Nephron progenitor cell (in vitro differentiated cells): ENCODE data around the gene SLC6A11.

Experiments used
- DNase-seq: peaks from one replicate; pipeline ENCODE4 v3.0.0; 2021
- H3K27ac Mint-ChIP-seq: 2 replicates; pipeline ENCODE4 v1.8.0; 2021; ENCODE audit warnings: mild to moderate bottlenecking, moderate library complexity, mixed read lengths
- H3K27me3 Mint-ChIP-seq: 2 replicates; pipeline ENCODE4 v1.8.0; 2021; ENCODE audit warnings: mild to moderate bottlenecking, low read depth, mixed read lengths; ENCODE audit not compliant: poor library complexity
- H3K36me3 Mint-ChIP-seq: 2 replicates; pipeline ENCODE4 v1.8.0; 2021; ENCODE audit warnings: low read depth, mixed read lengths
- H3K4me1 Mint-ChIP-seq: 2 replicates; pipeline ENCODE4 v1.8.0; 2021; ENCODE audit warnings: mixed read lengths
- H3K4me3 Mint-ChIP-seq: 2 replicates; pipeline ENCODE4 v1.8.0; 2021; ENCODE audit warnings: mild to moderate bottlenecking, moderate library complexity, mixed read lengths
- H3K9me3 Mint-ChIP-seq: 2 replicates; pipeline ENCODE4 v1.8.0; 2021; ENCODE audit warnings: mild to moderate bottlenecking, moderate library complexity, mixed read lengths
- CTCF ChIP-seq: fragments of 200-600 bp; sonication (generic); IDR thresholded peaks from 2 replicates; pipeline ENCODE4 v1.5.0; 2021; ENCODE audit warnings: antibody characterized with exemption

Gene SLC6A11

GRCh38 chr3:10855083-10855870, 39.2 kb downstream of the SLC6A11 start:
- H3K36me3 Mint-ChIP-seq = no peaks in the 10 kb centered on the region
- H3K9me3 Mint-ChIP-seq = no peaks in the 10 kb centered on the region
- peaks cover 13% of the 10 kb centered on the region for H3K4me1 Mint-ChIP-seq
- H3K4me3 Mint-ChIP-seq = no peak overlapping the region
- no peak overlapping the region for H3K27ac Mint-ChIP-seq
- H3K27me3 Mint-ChIP-seq = peaks cover 35% of the 10 kb centered on the region
- no peak for DNase-seq
- TF ChIP-seq CTCF = no peak

GRCh38 chr3:10855871-10856662, 40.0 kb downstream of the SLC6A11 start:
- Mint-ChIP-seq H3K27me3 (peaks cover 41% of the 10 kb centered on the region), H3K36me3 (no peaks in the 10 kb centered on the region), H3K4me1 (peaks cover 5% of the 10 kb centered on the region), H3K9me3 (no peaks in the 10 kb centered on the region), H3K27ac (no peak overlapping the region), H3K4me3 (no peak overlapping the region)
- no peak for DNase-seq
- peak; percentile 46 for TF ChIP-seq CTCF

- no peak for TF ChIP-seq CTCF
- H3K4me3 Mint-ChIP-seq = no peak overlapping the region
- H3K4me1 Mint-ChIP-seq = no peaks in the 10 kb centered on the region
- H3K27ac Mint-ChIP-seq = no peak overlapping the region
- DNase-seq = no peak
- no peaks in the 10 kb centered on the region for H3K9me3 Mint-ChIP-seq
- H3K36me3 Mint-ChIP-seq = no peaks in the 10 kb centered on the region
- H3K27me3 Mint-ChIP-seq = peaks cover 43% of the 10 kb centered on the region
These were observed 41.2 kb downstream of the SLC6A11 start for GRCh38 chr3:10857235-10857634.

GRCh38 chr3:10858091-10858490, 42.1 kb downstream of the SLC6A11 start:
- no peak for TF ChIP-seq CTCF
- no peaks in the 10 kb centered on the region for H3K36me3 Mint-ChIP-seq
- no peaks in the 10 kb centered on the region for H3K4me1 Mint-ChIP-seq
- no peak for DNase-seq
- H3K27me3 Mint-ChIP-seq = peaks cover 45% of the 10 kb centered on the region
- no peak overlapping the region for H3K4me3 Mint-ChIP-seq
- H3K27ac Mint-ChIP-seq = no peak overlapping the region
- no peaks in the 10 kb centered on the region for H3K9me3 Mint-ChIP-seq

GRCh38 chr3:10867384-10867783, 51.4 kb downstream of the SLC6A11 start:
- Mint-ChIP-seq H3K36me3 (no peaks in the 10 kb centered on the region), H3K4me1 (no peaks in the 10 kb centered on the region), H3K27ac (no peak overlapping the region), H3K27me3 (peaks cover 51% of the 10 kb centered on the region), H3K4me3 (no peak overlapping the region), H3K9me3 (no peaks in the 10 kb centered on the region)
- no peak for TF ChIP-seq CTCF
- peak; percentile 78 for DNase-seq
